ENCODE results near the gene NAAA.

NAAA gene

DNA sequence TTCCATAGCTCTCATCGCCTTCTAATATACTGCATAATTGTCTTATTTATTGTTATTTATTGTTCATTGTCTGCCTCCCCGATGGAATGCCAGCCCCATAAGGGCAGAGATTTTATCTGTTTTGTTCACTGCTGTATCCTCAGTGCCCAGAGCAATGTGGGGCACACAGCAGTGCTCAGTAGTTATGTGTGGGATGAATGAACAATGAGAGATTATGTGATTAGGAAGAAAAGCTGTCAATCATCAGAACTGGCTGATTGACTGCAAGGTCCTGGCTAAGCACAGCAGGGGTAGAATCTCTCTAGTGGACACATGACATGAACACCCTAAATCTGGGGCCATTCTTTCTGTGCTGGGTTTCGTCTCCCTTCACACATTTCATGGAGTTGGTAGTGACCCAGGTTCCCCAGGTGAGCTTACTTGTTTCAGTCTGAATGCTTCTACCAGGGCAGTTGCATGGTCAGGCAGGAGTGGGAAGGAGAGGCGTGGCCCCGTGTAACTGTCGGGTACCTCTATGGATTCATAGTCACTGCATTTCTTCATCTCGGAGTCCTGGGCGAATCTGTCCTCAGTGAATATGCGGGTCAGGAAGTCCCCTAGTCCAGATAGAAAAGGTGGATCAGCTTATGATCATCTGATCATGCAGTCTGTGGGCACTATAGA is 51.1 kb downstream of the NAAA start:
- H3K9me3 ChIP-seq (ENCODE audit: insufficient read depth, low read length) = no peaks in the 10 kb centered on the region
- no peaks in the 10 kb centered on the region for H3K36me3 ChIP-seq (replicated peaks; ENCODE audit: low read depth, low read length)
- H3K4me1 ChIP-seq (ENCODE audit: low read length) = no peaks in the 10 kb centered on the region
- H3K4me2 ChIP-seq (ENCODE audit: low read length) = no peak overlapping the region
- no peak overlapping the region for H3K9ac ChIP-seq (ENCODE audit: low read length)
- H3K4me3 ChIP-seq (ENCODE audit: low read length) = no peak overlapping the region
- no peak overlapping the region for H3K27ac ChIP-seq (ENCODE audit: low read length)
- no peaks in the 10 kb centered on the region for H3K79me2 ChIP-seq (ENCODE audit: low read length)
- TF ChIP-seq CTCF (IDR thresholded peaks at IDR 0.05; ENCODE audit: low read depth, low read length) = no peak
- no peak for TF ChIP-seq EZH2phosphoT487 (IDR thresholded peaks at IDR 0.05; ENCODE audit: low read depth)
- no peaks in the 10 kb centered on the region for H4K20me1 ChIP-seq (ENCODE audit: insufficient read depth, low read length)
- H3K27me3 ChIP-seq (ENCODE audit: low read depth, low read length) = peaks cover 6% of the 10 kb centered on the region; the same call in 1 of the 2 replicates
- H2AFZ ChIP-seq (ENCODE audit: low read depth, low read length) = no peak overlapping the region

- Histone ChIP-seq H3K4me3 (ENCODE audit: low read length) (no peak overlapping the region), H3K27ac (ENCODE audit: low read length) (no peak overlapping the region), H3K36me3 (replicated peaks; ENCODE audit: low read depth, low read length) (no peaks in the 10 kb centered on the region), H3K27me3 (ENCODE audit: low read depth, low read length) (peaks cover 6% of the 10 kb centered on the region; the same call in 1 of the 2 replicates), H2AFZ (ENCODE audit: low read depth, low read length) (no peak overlapping the region), H3K9me3 (ENCODE audit: insufficient read depth, low read length) (no peaks in the 10 kb centered on the region), H3K4me1 (ENCODE audit: low read length) (no peaks in the 10 kb centered on the region), H4K20me1 (ENCODE audit: insufficient read depth, low read length) (no peaks in the 10 kb centered on the region), H3K79me2 (ENCODE audit: low read length) (no peaks in the 10 kb centered on the region), H3K4me2 (ENCODE audit: low read length) (no peak overlapping the region), H3K9ac (ENCODE audit: low read length) (no peak overlapping the region)
- TF ChIP-seq CTCF (IDR thresholded peaks at IDR 0.05; ENCODE audit: low read depth, low read length) (no peak), EZH2phosphoT487 (IDR thresholded peaks at IDR 0.05; ENCODE audit: low read depth) (no peak)
Measured at GRCh38 chr4:75886104-75886503, 54.7 kb downstream of the NAAA start.

DNA sequence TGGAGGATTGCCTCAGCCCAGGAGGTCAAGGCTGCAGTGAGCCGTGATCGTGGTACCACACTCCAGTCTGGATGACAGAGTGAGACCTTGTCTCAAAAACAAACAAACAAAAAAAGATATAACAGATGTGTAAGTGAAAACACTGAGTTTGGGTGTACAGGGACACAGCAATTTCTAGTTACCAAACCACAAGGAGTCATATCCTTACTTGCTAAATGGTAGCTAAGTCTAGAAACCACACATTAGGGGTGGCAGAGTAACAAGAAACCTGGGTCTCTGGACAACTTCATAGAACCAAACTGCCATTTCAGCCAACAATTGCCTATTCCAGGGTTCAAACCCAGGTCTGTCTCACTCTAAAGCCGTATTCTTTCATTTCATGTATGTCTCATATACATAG is 59.3 kb downstream of the NAAA start:
- no peaks in the 10 kb centered on the region for H3K4me1 ChIP-seq (ENCODE audit: low read length)
- no peak overlapping the region for H3K4me2 ChIP-seq (ENCODE audit: low read length)
- peaks cover 14% of the 10 kb centered on the region for H3K27me3 ChIP-seq (ENCODE audit: low read depth, low read length)
- H3K9me3 ChIP-seq (ENCODE audit: insufficient read depth, low read length) = no peaks in the 10 kb centered on the region
- H3K27ac ChIP-seq (ENCODE audit: low read length) = no peak overlapping the region
- no peak overlapping the region for H3K9ac ChIP-seq (ENCODE audit: low read length)
- H3K79me2 ChIP-seq (ENCODE audit: low read length) = no peaks in the 10 kb centered on the region
- no peaks in the 10 kb centered on the region for H4K20me1 ChIP-seq (ENCODE audit: insufficient read depth, low read length)
- no peak for TF ChIP-seq EZH2phosphoT487 (IDR thresholded peaks at IDR 0.05; ENCODE audit: low read depth)
- no peak for TF ChIP-seq CTCF (IDR thresholded peaks at IDR 0.05; ENCODE audit: low read depth, low read length)
- H3K36me3 ChIP-seq (replicated peaks; ENCODE audit: low read depth, low read length) = no peaks in the 10 kb centered on the region
- no peak overlapping the region for H2AFZ ChIP-seq (ENCODE audit: low read depth, low read length)
- H3K4me3 ChIP-seq (ENCODE audit: low read length) = no peak overlapping the region

- no peak overlapping the region for H2AFZ ChIP-seq (ENCODE audit: low read depth, low read length)
- H3K9ac ChIP-seq (ENCODE audit: low read length) = no peak overlapping the region
- H3K9me3 ChIP-seq (ENCODE audit: insufficient read depth, low read length) = no peaks in the 10 kb centered on the region
- no peak overlapping the region for H3K4me3 ChIP-seq (ENCODE audit: low read length)
- no peaks in the 10 kb centered on the region for H3K36me3 ChIP-seq (replicated peaks; ENCODE audit: low read depth, low read length)
- H3K4me1 ChIP-seq (ENCODE audit: low read length) = no peaks in the 10 kb centered on the region
- TF ChIP-seq EZH2phosphoT487 (IDR thresholded peaks at IDR 0.05; ENCODE audit: low read depth) = no peak
- no peak for TF ChIP-seq CTCF (IDR thresholded peaks at IDR 0.05; ENCODE audit: low read depth, low read length)
- H3K4me2 ChIP-seq (ENCODE audit: low read length) = no peak overlapping the region
- no peaks in the 10 kb centered on the region for H3K79me2 ChIP-seq (ENCODE audit: low read length)
- H3K27ac ChIP-seq (ENCODE audit: low read length) = no peak overlapping the region
- H4K20me1 ChIP-seq (ENCODE audit: insufficient read depth, low read length) = no peaks in the 10 kb centered on the region
- H3K27me3 ChIP-seq (ENCODE audit: low read depth, low read length) = peaks cover 14% of the 10 kb centered on the region
Measured at GRCh38 chr4:75880278-75880677, 60.5 kb downstream of the NAAA start.
